Measurements from ENCODE around the gene C14orf180.

The C14orf180 gene

DNA sequence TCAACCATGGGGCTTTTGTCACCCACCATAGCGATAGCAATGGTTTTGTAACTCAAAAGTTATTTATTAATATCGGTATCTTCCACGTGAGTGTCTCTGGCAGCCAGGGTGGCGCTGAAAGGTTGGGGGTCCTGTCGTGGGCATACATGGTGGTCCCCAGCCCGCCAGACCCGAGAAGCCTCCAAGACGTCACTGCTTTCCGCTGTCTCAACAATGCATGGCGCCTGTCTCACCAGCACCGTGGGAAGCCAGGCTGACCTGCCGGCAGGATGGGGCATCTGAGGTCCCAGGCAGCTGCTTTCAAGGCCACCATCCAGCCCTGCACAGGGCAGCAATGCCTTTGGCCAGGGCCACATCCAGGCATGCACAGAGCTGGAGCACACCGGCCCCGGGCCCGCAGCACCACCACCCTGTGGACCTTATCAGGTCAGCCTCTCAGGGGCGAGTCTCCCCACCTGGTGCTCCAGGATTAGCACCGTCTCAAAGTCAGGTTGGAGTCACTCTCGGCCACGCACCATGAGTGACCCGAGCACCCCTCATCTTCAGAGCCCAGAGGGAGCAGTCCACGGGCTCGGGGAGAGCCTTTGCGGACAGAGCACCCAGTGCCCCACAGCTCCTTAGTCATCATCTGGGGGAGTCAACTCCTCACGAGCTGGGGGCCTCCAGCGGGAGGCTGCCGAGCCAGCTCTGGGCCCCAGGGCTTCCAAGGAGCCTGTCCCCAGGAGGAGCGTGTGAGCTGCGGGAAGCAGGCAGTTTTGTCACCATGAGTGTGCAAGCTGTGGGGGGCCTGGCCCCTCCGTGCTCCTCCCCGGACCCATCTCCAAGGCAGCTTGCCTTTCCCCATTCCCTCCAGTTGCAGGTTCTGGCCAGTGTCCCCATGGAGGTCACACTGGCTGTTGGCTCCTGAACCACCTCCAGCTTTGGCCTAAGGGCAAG is 14.6 kb upstream of the C14orf180 start:
- TF ChIP-seq, protein P1, sequence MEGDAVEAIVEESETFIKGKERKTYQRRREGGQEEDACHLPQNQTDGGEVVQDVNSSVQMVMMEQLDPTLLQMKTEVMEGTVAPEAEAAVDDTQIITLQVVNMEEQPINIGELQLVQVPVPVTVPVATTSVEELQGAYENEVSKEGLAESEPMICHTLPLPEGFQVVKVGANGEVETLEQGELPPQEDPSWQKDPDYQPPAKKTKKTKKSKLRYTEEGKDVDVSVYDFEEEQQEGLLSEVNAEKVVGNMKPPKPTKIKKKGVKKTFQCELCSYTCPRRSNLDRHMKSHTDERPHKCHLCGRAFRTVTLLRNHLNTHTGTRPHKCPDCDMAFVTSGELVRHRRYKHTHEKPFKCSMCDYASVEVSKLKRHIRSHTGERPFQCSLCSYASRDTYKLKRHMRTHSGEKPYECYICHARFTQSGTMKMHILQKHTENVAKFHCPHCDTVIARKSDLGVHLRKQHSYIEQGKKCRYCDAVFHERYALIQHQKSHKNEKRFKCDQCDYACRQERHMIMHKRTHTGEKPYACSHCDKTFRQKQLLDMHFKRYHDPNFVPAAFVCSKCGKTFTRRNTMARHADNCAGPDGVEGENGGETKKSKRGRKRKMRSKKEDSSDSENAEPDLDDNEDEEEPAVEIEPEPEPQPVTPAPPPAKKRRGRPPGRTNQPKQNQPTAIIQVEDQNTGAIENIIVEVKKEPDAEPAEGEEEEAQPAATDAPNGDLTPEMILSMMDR (IDR thresholded peaks at IDR 0.05; ENCODE audit: poor library complexity, severe bottlenecking) = no peak
- H3K4me1 ChIP-seq (ENCODE audit: insufficient read depth, poor library complexity, severe bottlenecking) = no peaks in the 10 kb centered on the region
- no peaks in the 10 kb centered on the region for H3K9me3 ChIP-seq (ENCODE audit: severe bottlenecking)
- H3K36me3 ChIP-seq (ENCODE audit: low read depth) = no peaks in the 10 kb centered on the region
- ATAC-seq (ENCODE audit: low read depth) (no peak), DNase-seq (ENCODE audit: low spot score) (no peak)
- peaks cover 82% of the 10 kb centered on the region for H3K27me3 ChIP-seq (ENCODE audit: insufficient read depth, poor library complexity, severe bottlenecking)
- no peak overlapping the region for H3K4me3 ChIP-seq (ENCODE audit: severe bottlenecking)
- no peak overlapping the region for H3K27ac ChIP-seq (ENCODE audit: poor library complexity, severe bottlenecking)

DNA sequence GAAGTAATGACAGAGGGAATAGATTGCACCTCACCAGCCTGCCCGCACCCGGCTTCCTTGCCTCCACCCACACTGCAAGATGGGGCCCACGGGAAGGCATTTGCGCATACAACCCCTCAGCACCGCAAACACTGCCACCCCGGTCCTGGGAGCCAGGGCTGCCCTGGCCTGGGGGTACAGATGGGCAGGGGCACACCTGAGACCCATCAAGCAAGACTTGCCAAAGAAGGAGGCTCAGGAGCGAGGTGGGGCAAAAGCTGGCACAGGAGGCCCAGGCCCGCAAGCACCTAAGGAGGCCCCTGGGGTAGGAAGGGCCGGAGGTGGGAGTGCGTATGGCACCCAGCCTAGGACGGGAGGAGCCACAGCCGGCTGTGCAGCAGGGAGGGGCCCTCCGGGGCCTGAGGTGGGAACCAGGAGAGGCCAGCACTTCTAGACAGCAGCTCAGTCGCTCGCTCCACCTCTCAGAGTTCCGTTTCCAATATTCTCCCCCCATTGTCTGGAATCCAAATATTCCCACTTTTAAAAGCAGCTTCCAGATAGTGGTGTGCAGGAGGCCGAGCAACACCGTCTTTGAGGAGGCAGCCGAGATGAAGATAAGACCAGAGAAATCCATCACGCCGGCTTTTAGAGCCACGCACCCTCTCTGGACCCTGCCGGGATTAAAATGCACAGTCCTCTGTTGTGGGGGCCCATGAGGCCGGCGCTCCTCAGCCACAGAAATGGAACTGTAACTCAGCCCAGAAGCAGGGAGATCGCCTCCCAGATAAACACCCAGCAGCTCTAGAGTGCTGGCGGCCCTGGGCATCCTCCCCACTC is 12.2 kb upstream of the C14orf180 start:
- H3K4me3 ChIP-seq (ENCODE audit: severe bottlenecking) = no peak overlapping the region
- ATAC-seq (ENCODE audit: low read depth) = no peak
- no peaks in the 10 kb centered on the region for H3K4me1 ChIP-seq (ENCODE audit: insufficient read depth, poor library complexity, severe bottlenecking)
- no peaks in the 10 kb centered on the region for H3K36me3 ChIP-seq (ENCODE audit: low read depth)
- H3K27me3 ChIP-seq (ENCODE audit: insufficient read depth, poor library complexity, severe bottlenecking) = peaks cover 81% of the 10 kb centered on the region
- no peak for DNase-seq (ENCODE audit: low spot score)
- H3K27ac ChIP-seq (ENCODE audit: poor library complexity, severe bottlenecking) = no peak overlapping the region
- no peaks in the 10 kb centered on the region for H3K9me3 ChIP-seq (ENCODE audit: severe bottlenecking)
- TF ChIP-seq, protein P1 (IDR thresholded peaks at IDR 0.05; ENCODE audit: poor library complexity, severe bottlenecking) = no peak

DNA sequence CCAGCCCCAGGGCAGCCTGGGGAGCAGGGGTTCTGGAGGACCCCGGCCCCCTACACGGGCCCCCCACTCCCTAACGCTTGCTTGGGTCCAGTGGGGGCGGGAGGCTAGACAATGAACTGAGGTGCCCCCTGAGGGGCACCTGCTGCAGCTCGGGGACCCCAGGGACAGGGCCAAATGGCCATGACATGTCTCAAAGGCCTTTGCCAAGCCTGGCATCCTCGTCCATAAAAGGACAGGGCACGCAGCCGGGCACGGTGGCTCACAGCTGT is 11.7 kb upstream of the C14orf180 start:
- H3K36me3 ChIP-seq (ENCODE audit: low read depth) = no peaks in the 10 kb centered on the region
- H3K4me3 ChIP-seq (ENCODE audit: severe bottlenecking) = no peak overlapping the region
- H3K9me3 ChIP-seq (ENCODE audit: severe bottlenecking) = no peaks in the 10 kb centered on the region
- H3K27ac ChIP-seq (ENCODE audit: poor library complexity, severe bottlenecking) = no peak overlapping the region
- ATAC-seq (ENCODE audit: low read depth) = no peak
- TF ChIP-seq, protein P1 (IDR thresholded peaks at IDR 0.05; ENCODE audit: poor library complexity, severe bottlenecking) = no peak
- H3K27me3 ChIP-seq (ENCODE audit: insufficient read depth, poor library complexity, severe bottlenecking) = peaks cover 86% of the 10 kb centered on the region
- DNase-seq (ENCODE audit: low spot score) = no peak
- no peaks in the 10 kb centered on the region for H3K4me1 ChIP-seq (ENCODE audit: insufficient read depth, poor library complexity, severe bottlenecking)

DNA sequence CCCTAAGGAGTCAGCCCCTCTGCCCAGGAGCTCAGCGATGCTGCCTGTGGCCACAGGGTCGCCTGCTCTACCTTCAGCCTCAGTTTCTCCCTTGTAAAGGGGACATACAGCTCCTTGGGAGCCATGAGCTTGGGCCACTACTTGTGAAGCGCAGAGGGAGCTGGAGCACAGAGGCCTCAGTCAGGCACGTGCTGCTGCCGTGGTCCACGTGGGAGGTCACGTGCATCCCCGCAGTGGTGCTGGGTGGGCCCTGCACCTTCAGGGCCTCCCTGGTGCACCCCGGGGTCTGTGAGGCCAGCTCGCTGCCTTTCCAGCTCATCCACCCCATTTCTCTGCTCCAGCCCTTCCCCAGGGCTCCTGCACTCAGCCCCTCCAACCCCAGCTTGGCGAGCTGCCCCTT is 10.9 kb upstream of the C14orf180 start:
- ATAC-seq (ENCODE audit: low read depth) (no peak), DNase-seq (ENCODE audit: low spot score) (no peak)
- Histone ChIP-seq H3K27me3 (ENCODE audit: insufficient read depth, poor library complexity, severe bottlenecking) (peaks cover 86% of the 10 kb centered on the region), H3K36me3 (ENCODE audit: low read depth) (no peaks in the 10 kb centered on the region), H3K27ac (ENCODE audit: poor library complexity, severe bottlenecking) (no peak overlapping the region), H3K4me3 (ENCODE audit: severe bottlenecking) (no peak overlapping the region), H3K9me3 (ENCODE audit: severe bottlenecking) (no peaks in the 10 kb centered on the region), H3K4me1 (ENCODE audit: insufficient read depth, poor library complexity, severe bottlenecking) (no peaks in the 10 kb centered on the region)
- TF ChIP-seq, protein P1 (IDR thresholded peaks at IDR 0.05; ENCODE audit: poor library complexity, severe bottlenecking) = no peak
